ENCODE results near the gene OR7C2.
"Not testable (repeated sequence)": the region's sequence is repeated elsewhere in the genome, so short reads cannot be mapped to it uniquely, and the experiment has no call there.

Gene OR7C2

DNA sequence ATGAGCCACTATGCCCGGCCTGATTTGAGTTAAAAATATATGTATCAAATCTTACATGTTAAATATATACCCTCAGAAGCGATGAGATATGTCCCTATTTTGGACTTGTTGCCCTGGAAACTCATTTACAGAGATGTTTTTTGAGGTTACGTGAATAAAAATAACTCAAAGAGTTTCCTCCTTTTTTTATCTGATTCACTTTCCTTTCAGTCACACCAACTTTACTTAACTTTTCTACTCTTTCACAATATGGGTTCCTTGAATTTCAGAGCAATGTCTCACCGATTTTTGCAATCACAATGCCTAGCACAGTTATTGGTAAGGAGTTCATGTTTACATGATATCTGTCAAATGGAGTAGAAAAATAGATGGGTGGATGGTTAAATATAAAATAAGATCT is 2.3 kb downstream of the OR7C2 start:
- TF ChIP-seq CTCF (IDR thresholded peaks at IDR 0.05; ENCODE audit: borderline replicate concordance, insufficient read depth, low read depth, low read length), result no peak
- H3K4me3 ChIP-seq (ENCODE audit: low read depth, low read length), result no peak overlapping the region

- H3K4me3 ChIP-seq (ENCODE audit: low read depth, low read length), result no peak overlapping the region
- no peak for TF ChIP-seq CTCF (IDR thresholded peaks at IDR 0.05; ENCODE audit: borderline replicate concordance, insufficient read depth, low read depth, low read length)
Observed at GRCh38 chr19:14944456-14944855, 3.2 kb downstream of the OR7C2 start.

DNA sequence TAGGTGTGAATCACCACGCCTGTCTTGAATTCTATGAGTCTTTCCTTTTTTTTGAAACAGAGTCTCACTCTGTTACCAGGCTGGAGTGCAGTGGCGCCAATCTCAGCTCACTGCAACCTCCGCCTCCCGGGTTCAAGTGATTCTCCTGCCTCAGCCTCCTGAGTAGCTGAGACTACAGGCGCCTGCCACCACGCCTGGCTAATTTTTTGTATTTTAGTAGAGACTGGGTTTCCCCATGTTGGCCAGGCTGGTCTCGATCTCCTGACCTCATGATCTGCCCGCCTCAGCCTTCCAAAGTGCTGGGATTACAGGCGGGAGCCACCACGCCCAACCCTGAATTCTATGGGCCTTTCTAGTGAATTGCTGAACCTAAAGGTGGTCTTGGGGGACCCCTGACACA is 8.1 kb downstream of the OR7C2 start:
- not testable (repeated sequence) for H3K4me3 ChIP-seq (ENCODE audit: low read depth, low read length)

DNA sequence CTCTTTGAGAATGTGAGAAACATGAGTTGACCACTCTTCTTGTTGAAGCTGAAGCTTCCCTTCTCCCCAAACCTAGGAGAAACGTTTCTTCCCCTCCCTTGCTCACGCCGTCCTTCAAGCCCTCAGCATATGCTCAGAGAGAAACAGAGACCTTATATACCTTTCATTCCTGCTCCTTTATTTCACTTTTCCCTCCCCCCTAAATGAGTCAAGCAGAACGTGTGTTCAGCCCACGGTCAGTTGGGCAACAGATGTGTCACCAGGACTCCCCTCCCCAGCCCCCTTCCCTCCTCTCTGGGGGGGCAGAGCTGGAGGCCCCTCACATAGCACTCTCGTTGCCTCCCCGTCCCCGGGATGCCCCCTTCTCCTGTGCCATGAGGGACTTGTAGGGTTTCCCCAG is 8.6 kb downstream of the OR7C2 start:
- TF ChIP-seq CTCF (IDR thresholded peaks at IDR 0.05; ENCODE audit: borderline replicate concordance, insufficient read depth, low read depth, low read length), result no peak
- no peak overlapping the region for H3K4me3 ChIP-seq (ENCODE audit: low read depth, low read length)

GRCh38 chr19:14950421-14950820 is 9.1 kb downstream of the OR7C2 start:
- no peak overlapping the region for H3K4me3 ChIP-seq (ENCODE audit: low read depth, low read length)
- TF ChIP-seq CTCF (IDR thresholded peaks at IDR 0.05; ENCODE audit: borderline replicate concordance, insufficient read depth, low read depth, low read length), result no peak

GRCh38 chr19:14952767-14953166 is 11.5 kb downstream of the OR7C2 start:
- H3K4me3 ChIP-seq (ENCODE audit: low read depth, low read length), result no peak overlapping the region
- no peak for TF ChIP-seq CTCF (IDR thresholded peaks at IDR 0.05; ENCODE audit: borderline replicate concordance, insufficient read depth, low read depth, low read length)

DNA sequence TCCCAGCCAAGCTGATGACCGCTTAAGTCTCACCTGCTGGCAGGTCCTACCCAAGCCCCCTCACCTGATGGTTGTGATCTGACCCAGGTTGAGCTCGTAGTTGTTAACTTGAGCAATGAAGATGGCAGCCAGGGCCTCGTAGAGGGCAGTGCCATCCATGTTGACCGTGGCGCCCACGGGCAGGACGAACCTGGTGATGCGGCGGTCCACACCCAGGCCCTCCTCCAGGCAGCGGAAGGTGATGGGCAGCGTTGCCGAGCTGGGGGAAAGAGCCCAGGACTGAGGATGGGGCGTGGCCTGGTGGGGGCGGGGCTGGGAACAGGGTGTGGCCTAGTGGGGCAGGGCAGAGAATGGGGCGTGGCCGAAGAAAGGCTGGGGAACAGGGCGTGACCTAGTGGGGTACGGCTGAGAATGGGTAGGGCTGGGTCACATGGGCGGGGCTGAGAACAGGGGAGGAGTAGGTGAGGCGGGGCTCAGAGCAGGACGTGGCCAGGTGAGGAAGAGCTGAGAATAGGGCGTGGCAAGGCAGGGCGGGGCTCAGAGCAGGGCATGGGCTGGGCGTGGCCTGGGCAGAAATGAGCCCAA is 12.9 kb downstream of the OR7C2 start:
- no peak for TF ChIP-seq CTCF (IDR thresholded peaks at IDR 0.05; ENCODE audit: borderline replicate concordance, insufficient read depth, low read depth, low read length)
- H3K4me3 ChIP-seq (ENCODE audit: low read depth, low read length), result no peak overlapping the region

DNA sequence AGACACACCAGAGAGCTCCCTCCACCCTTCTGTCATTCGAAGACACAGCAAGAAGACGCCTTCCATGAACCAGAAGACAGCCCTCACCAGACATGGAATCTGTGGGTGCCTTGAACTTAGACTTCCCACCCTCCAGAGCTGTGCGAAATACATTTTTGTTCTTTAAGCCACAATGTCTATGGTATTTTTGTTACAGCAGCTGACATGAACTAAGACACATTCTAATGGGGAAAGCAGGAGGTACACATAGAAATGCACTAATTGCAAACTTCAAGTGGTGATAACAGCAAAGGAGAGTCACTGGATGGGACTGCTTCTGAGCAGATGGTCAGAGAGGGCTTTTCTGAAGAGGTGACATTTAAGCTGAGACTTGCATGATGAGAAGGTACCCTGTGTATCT is 16.2 kb downstream of the OR7C2 start:
- TF ChIP-seq CTCF (IDR thresholded peaks at IDR 0.05; ENCODE audit: borderline replicate concordance, insufficient read depth, low read depth, low read length), result no peak
- no peak overlapping the region for H3K4me3 ChIP-seq (ENCODE audit: low read depth, low read length)

All from GM12875 (cell line).